GM13976 (cell line): ENCODE measurements around the gene CEPT1.

Source experiments
- DNase-seq: peaks from one replicate; pipeline ENCODE4 v3.0.0; 2012; ENCODE audit warnings: low spot score
- CTCF ChIP-seq: IDR thresholded peaks from 2 replicates; pipeline ENCODE4 v1.5.1; 2012; ENCODE audit warnings: borderline replicate concordance, mild to moderate bottlenecking; ENCODE audit not compliant: insufficient read depth; ENCODE audit errors: extremely low read depth, missing control alignments, control extremely low read depth
- in situ Hi-C: fragments of 300-500 bp; cut with MboI; formaldehyde crosslinking; loops from one replicate; pipeline ENCODE4 v1.12.0; 2022; ENCODE audit warnings: low sequenced_read_pairs, mixed read lengths, inconsistent platforms; ENCODE audit not compliant: unreplicated experiment

The CEPT1 gene

GRCh38 chr1:111201275-111202090 is 61.5 kb downstream of the CEPT1 start:
- in situ Hi-C loops, result loop anchor here (25.0 kb wide), 1 partner anchor 411 kb away; the partner anchor contains the start of gene RAP1A
- TF ChIP-seq CTCF, result no peak
- no peak for DNase-seq

GRCh38 chr1:111202366-111202706 is 62.3 kb downstream of the CEPT1 start:
- no peak for DNase-seq
- no peak for TF ChIP-seq CTCF
- in situ Hi-C loops, result loop anchor here (25.0 kb wide), 1 partner anchor 410 kb away; the partner anchor contains the start of gene RAP1A

- TF ChIP-seq CTCF, result no peak
- in situ Hi-C loops, result loop anchor here (25.0 kb wide), 1 partner anchor 409 kb away; the partner anchor contains the start of gene RAP1A
- no peak for DNase-seq
These were observed 62.9 kb downstream of the CEPT1 start for GRCh38 chr1:111202707-111203623.

- in situ Hi-C loops, result loop anchor here (25.0 kb wide), 1 partner anchor 409 kb away; the partner anchor contains the start of gene RAP1A
- peak; percentile 87 for DNase-seq
These were observed 63.7 kb downstream of the CEPT1 start for GRCh38 chr1:111203681-111204200.

GRCh38 chr1:111204201-111204982 is 64.4 kb downstream of the CEPT1 start:
- DNase-seq, result peak; percentile 79
- TF ChIP-seq CTCF, result peak; percentile 28
- in situ Hi-C loops, result loop anchor here (25.0 kb wide), 1 partner anchor 408 kb away; the partner anchor contains the start of gene RAP1A

More at GRCh38 chr1:111203681-111204200, 63.7 kb downstream of the CEPT1 start:
- TF ChIP-seq CTCF, result no peak
